Right lobe of liver (tissue), 6 donors: ENCODE data around the gene PEAK1. TPM values are rescaled to one million over a fixed set of nuclear protein-coding genes. Genes with fewer than 3 reads are reported as not detected.

Source experiments
- ATAC-seq, 4 donors: fragments of 200-7000 bp; cut with Tn5 transposase; one replicate each; pipeline ENCODE4 v1.9.1; 2020; ENCODE audit warnings: mild to moderate bottlenecking in 4 of 4, moderate library complexity in 4 of 4
- DNase-seq, 3 donors: peaks; one replicate each; pipeline ENCODE4 v3.0.0-alpha.2; 2020
- H3K27ac ChIP-seq, 3 donors: fragments of 200-600 bp; one replicate each; pipeline ENCODE4 v1.8.0; 2022
- H3K27me3 ChIP-seq, 2 donors: fragments of 200-600 bp; one replicate each; pipeline ENCODE4 v1.8.0; 2022
- H3K36me3 ChIP-seq, 4 donors: fragments of 200-600 bp; sonication (generic) in 1 of 4; one replicate each; pipeline versions ENCODE4 v1.5.1 to v1.8.0; 2017 to 2022; ENCODE audit warnings: control low read depth in 1 of 4
- H3K4me1 ChIP-seq, 4 donors: fragments of 200-600 bp; sonication (generic) in 1 of 4; one replicate each; pipeline versions ENCODE4 v1.5.1 to v1.8.0; 2017 to 2022; ENCODE audit warnings: control low read depth in 1 of 4
- H3K4me3 ChIP-seq, 3 donors: fragments of 200-600 bp; one replicate each; pipeline ENCODE4 v1.8.0; 2022
- H3K9me3 ChIP-seq, 4 donors: fragments of 200-600 bp; sonication (generic) in 1 of 4; one replicate each; pipeline versions ENCODE4 v1.5.1 to v1.8.0; 2017 to 2022; ENCODE audit warnings: control low read depth in 1 of 4
- CTCF ChIP-seq, 4 donors: fragments of 200-600 bp in 3 of 4; fragments of 450-650 bp in 1 of 4; IDR thresholded peaks; one replicate each; pipeline versions ENCODE4 v1.5.1 to v1.8.0; 2016 to 2022; ENCODE audit warnings: antibody characterized with exemption in 4 of 4, mild to moderate bottlenecking in 2 of 4
- POLR2A ChIP-seq: fragments of 450-650 bp; IDR thresholded peaks from one replicate; pipeline ENCODE4 v1.6.1; 2017; ENCODE audit warnings: antibody characterized with exemption, mild to moderate bottlenecking
- WGBS: methylation state at CpG from one replicate; pipeline ENCODE4 v1.1.6; 2018; ENCODE audit warnings: low coverage, low lambda C conversion rate; ENCODE audit not compliant: insufficient coverage; ENCODE audit errors: missing lambda C conversion rate; 5-methylcytosine and 5-hydroxymethylcytosine counted together
- intact Hi-C, 2 donors: fragments of 100-400 bp; cut with DNase I; formaldehyde crosslinking; loops; one replicate each; pipeline versions ENCODE4 v1.11.2 to v1.14.1; 2022
- total RNA-seq, 6 experiments: library from RNA; depleted of rRNA in 2 of 6; stranded (reverse); fragments of >200 nt in 2 of 6; fragmentation: NEBNext Ultra II Directional in 3 of 6; extraction: Animal tissue kit (Norgen Biotek cat#: 25700) in 3 of 6; gene quantifications; one replicate each; pipeline versions ENCODE4 v1.1.0 to v1.2.4, GENCODE V29; 2016 to 2023
- donor health status: DM: no; HTN: yes; CAD: no.
- donor health status: DM: no; HTN: no; CAD: no.
- donor health status: DM: no; HTN: no; CAD: no.
- donor health status: DM: no; HTN: yes; CAD: no.
- donor health status: DM: no; HTN: yes; CAD: no.

Gene PEAK1
- total RNA-seq, 6 experiments from 2014 or later, result 5.9 to 18.4 (median 10.1) TPM

DNA sequence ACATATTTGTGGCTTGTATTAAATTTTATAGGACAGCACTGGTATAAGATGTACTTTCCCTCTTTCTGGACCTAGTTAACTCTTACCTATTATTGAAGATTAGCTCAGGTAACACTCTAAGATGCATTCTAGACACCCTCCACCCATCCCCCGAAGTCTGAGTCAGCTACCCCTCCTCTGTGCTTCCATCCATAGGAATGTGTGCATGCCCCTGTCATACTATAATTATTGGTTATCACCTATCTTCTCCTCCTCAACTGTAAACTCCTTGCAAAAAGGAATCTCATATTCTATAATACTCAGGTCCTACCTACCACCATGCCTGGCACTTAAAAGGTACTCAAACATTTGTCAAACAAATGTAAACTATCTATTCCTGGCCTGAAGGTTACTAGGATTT lies 3.0 kb downstream of the PEAK1 start:
- no peak for TF ChIP-seq CTCF (IDR thresholded peaks at IDR 0.05)
- TF ChIP-seq POLR2A, result no peak
- intact Hi-C loops, result no loop called here
- Histone ChIP-seq H3K4me1 (peaks cover 0 to 6% (median 3%) of the 10 kb centered on the region in 4 donors), H3K27me3 (no peaks in the 10 kb centered on the region), H3K4me3 (no peak overlapping the region), H3K9me3 (no peaks in the 10 kb centered on the region), H3K36me3 (no peaks in the 10 kb centered on the region), H3K27ac (no peak overlapping the region)
- WGBS, result 100% methylated on average over 1 of the region's 1 CpG
- ATAC-seq (no peak), DNase-seq (no peak)

DNA sequence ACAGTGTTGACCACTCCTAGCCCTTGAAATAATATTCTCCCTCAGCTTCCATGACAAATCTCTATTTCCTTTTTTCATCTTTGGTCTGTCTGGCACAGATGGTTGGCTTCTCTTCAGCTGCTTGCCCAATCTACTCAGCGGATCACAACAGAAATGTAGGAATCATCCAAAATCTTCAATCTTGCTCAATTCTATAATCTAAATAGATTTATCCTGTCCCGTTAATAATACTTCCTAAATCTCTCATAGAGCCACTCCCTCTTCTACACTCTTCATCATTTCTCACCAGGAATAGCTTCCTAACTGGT lies 3.8 kb downstream of the PEAK1 start:
- H3K4me1 ChIP-seq, result peaks cover 0 to 4% (median 1%) of the 10 kb centered on the region in 4 donors
- DNase-seq, result no peak
- 13% methylated on average over 2 of the region's 2 CpGs for WGBS
- H3K4me3 ChIP-seq, result no peak overlapping the region
- H3K36me3 ChIP-seq, result no peaks in the 10 kb centered on the region
- no peak overlapping the region for H3K27ac ChIP-seq
- no peaks in the 10 kb centered on the region for H3K9me3 ChIP-seq
- intact Hi-C loops, result no loop called here
- TF ChIP-seq CTCF (IDR thresholded peaks at IDR 0.05) (no peak), POLR2A (no peak)
- no peaks in the 10 kb centered on the region for H3K27me3 ChIP-seq
- ATAC-seq, result no peak

GRCh38 chr15:77415450-77416147 lies 4.3 kb downstream of the PEAK1 start:
- TF ChIP-seq POLR2A (no peak), CTCF (IDR thresholded peaks at IDR 0.05) (no peak)
- 79% methylated on average over 4 of the region's 4 CpGs for WGBS

DNA sequence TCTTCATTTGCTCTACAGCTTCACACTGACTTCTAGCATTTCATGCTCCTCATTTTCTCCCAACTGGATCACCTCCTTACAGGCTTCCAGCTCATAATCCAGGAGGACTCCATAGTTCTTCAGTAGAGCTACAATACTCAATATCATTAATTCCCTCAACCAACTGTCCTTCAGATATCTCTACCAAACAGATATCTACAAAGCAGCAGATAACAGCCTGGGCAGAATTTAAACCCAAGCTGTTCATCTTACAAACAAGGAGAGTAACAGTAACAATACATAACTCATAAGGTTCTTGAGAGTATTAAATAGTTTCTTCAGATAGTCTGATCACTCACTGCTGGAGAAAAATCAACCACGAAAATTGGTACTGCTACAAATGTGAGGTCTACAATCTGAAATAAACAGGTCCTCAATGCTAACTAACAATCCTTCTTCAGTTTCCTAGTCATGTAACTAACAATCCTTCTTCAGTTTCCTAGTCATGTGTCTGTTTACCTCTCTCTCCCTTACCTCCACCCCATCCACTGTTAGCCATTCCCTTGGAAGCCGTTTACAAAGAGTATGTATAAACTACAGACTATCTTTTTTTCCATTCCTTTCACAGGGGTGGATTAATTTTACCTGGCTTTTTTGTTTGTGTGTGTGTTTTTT lies 5.0 kb downstream of the PEAK1 start:
- Histone ChIP-seq H3K9me3 (no peaks in the 10 kb centered on the region), H3K4me3 (no peak overlapping the region), H3K36me3 (no peaks in the 10 kb centered on the region), H3K4me1 (peaks cover 0 to 4% (median 1%) of the 10 kb centered on the region in 4 donors), H3K27ac (no peak overlapping the region), H3K27me3 (no peaks in the 10 kb centered on the region)
- WGBS, result 94% methylated on average over 2 of the region's 2 CpGs
- intact Hi-C loops, result no loop called here
- ATAC-seq (no peak), DNase-seq (no peak)
- TF ChIP-seq POLR2A (no peak), CTCF (IDR thresholded peaks at IDR 0.05) (no peak)

More at GRCh38 chr15:77415450-77416147, 4.3 kb downstream of the PEAK1 start:
- DNase-seq, result no peak
- H3K27me3 ChIP-seq, result no peaks in the 10 kb centered on the region
- no peak overlapping the region for H3K27ac ChIP-seq
- ATAC-seq, result no peak
- H3K9me3 ChIP-seq, result no peaks in the 10 kb centered on the region
- H3K4me3 ChIP-seq, result no peak overlapping the region
- H3K4me1 ChIP-seq, result peaks cover 0 to 4% (median 1%) of the 10 kb centered on the region in 4 donors
- intact Hi-C loops, result no loop called here
- H3K36me3 ChIP-seq, result no peaks in the 10 kb centered on the region
